Keratinocyte (primary cell): Measurements from ENCODE around the gene RAB11FIP3. TPM values are rescaled to one million over a fixed set of nuclear protein-coding genes. Genes with fewer than 3 reads are reported as not detected.
A peak's percentile ranks its signal among the peaks of the same experiment; 100 is the strongest.

Experiments used
- DNase-seq: peaks from one replicate; pipeline ENCODE4 v3.0.0-alpha.2; 2011; ENCODE audit warnings: low read depth, missing footprints, low spot score
- FAIRE-seq: peaks from 2 replicates; lab custom pipeline; 2011; peaks lifted over from hg19 to GRCh38; lab: Jason Lieb, UNC
- H2AFZ ChIP-seq: 2 replicates; pipeline ENCODE4 v1.6.0; 2012; ENCODE audit warnings: low read length, control low read depth, inconsistent platforms; ENCODE audit not compliant: control insufficient read depth
- H3K27ac ChIP-seq: 2 replicates; pipeline ENCODE4 v1.5.1; 2011; ENCODE audit warnings: low read length; ENCODE audit not compliant: control insufficient read depth, insufficient read depth
- H3K27me3 ChIP-seq: 3 replicates; pipeline ENCODE4 v1.6.0; 2011; ENCODE audit warnings: low read length; ENCODE audit not compliant: control insufficient read depth, insufficient read depth; ENCODE audit errors: extremely low read depth
- H3K36me3 ChIP-seq, 2 experiments: 2 replicates in 1 of 2; 3 replicates in 1 of 2; pipeline ENCODE4 v1.5.1; 2011; ENCODE audit warnings: low read length in 2 of 2, mild to moderate bottlenecking in 1 of 2; ENCODE audit not compliant: control insufficient read depth in 2 of 2, insufficient read depth in 2 of 2; ENCODE audit errors: extremely low read depth in 1 of 2
- H3K4me1 ChIP-seq: 3 replicates; pipeline ENCODE4 v1.5.1; 2011; ENCODE audit warnings: low read length; ENCODE audit not compliant: control insufficient read depth, insufficient read depth; ENCODE audit errors: extremely low read depth
- H3K4me2 ChIP-seq: 3 replicates; pipeline ENCODE4 v1.6.0; 2011; ENCODE audit warnings: low read depth, low read length; ENCODE audit not compliant: control insufficient read depth, insufficient read depth; ENCODE audit errors: extremely low read depth
- H3K4me3 ChIP-seq, 3 experiments: fragments of 200-600 bp in 1 of 3; sonication (generic) in 1 of 3; 2 replicates in 2 of 3; 3 replicates in 1 of 3; pipeline ENCODE4 v1.5.1; 2011 to 2016; ENCODE audit warnings: low read length in 3 of 3, mild to moderate bottlenecking in 3 of 3, control low read depth in 2 of 3, inconsistent platforms in 1 of 3, low read depth in 1 of 3, mixed read lengths in 1 of 3, mixed run types in 1 of 3, moderate library complexity in 1 of 3; ENCODE audit not compliant: control insufficient read depth in 2 of 3, insufficient read depth in 2 of 3; ENCODE audit errors: extremely low read depth in 1 of 3
- H3K79me2 ChIP-seq: 2 replicates; pipeline ENCODE4 v1.6.0; 2012; ENCODE audit warnings: low read length; ENCODE audit not compliant: control insufficient read depth, insufficient read depth
- H3K9ac ChIP-seq: 3 replicates; pipeline ENCODE4 v1.6.0; 2011; ENCODE audit warnings: low read length; ENCODE audit not compliant: control insufficient read depth, insufficient read depth; ENCODE audit errors: extremely low read depth
- H3K9me1 ChIP-seq: 3 replicates; pipeline ENCODE4 v1.6.0; 2011; ENCODE audit warnings: low read length; ENCODE audit not compliant: control insufficient read depth, insufficient read depth; ENCODE audit errors: extremely low read depth
- H3K9me3 ChIP-seq: 2 replicates; pipeline ENCODE4 v1.5.1; 2012; ENCODE audit warnings: low read depth, low read length; ENCODE audit not compliant: control insufficient read depth
- H4K20me1 ChIP-seq: 3 replicates; pipeline ENCODE4 v1.6.0; 2011; ENCODE audit warnings: low read length; ENCODE audit not compliant: control insufficient read depth, insufficient read depth; ENCODE audit errors: extremely low read depth
- CTCF ChIP-seq, 3 experiments: IDR thresholded peaks in 1 of 3; conservative IDR thresholded peaks in 1 of 3; optimal IDR thresholded peaks in 1 of 3; 2 replicates in 2 of 3; 3 replicates in 1 of 3; pipeline versions ENCODE3 to v1.5.1; 2011; ENCODE audit warnings: low read length in 3 of 3, mild to moderate bottlenecking in 3 of 3, moderate library complexity in 2 of 3, control low read depth in 1 of 3, inconsistent platforms in 1 of 3; ENCODE audit not compliant: insufficient read depth in 2 of 3; ENCODE audit errors: extremely low read depth in 1 of 3
- EZH2 ChIP-seq: IDR thresholded peaks from one replicate; pipeline ENCODE4 v1.6.1; 2012; ENCODE audit warnings: inconsistent platforms, mild to moderate bottlenecking, low read length, moderate library complexity
- dilution Hi-C: fragments of 300-500 bp; cut with MboI; formaldehyde crosslinking; loops from one replicate; pipeline ENCODE4 v1.7.0; 2020; ENCODE audit warnings: low sequenced_read_pairs; ENCODE audit not compliant: extremely low pct_ligation_motif_present
- polyA plus RNA-seq, 5 experiments: library from polyadenylated mRNA; depleted of rRNA in 3 of 5; stranded (reverse) in 3 of 5; stranded (forward) in 1 of 5; unstranded in 1 of 5; fragments of >200 nt; gene quantifications; 1 replicate in 1 of 5; 2 replicates in 3 of 5; 3 replicates in 1 of 5; pipeline versions ENCODE4 v1.2.1 to v1.2.3, GENCODE V29; 2011 to 2012; ENCODE audit warnings: missing spikeins in 2 of 5, low read depth in 1 of 5, low replicate concordance in 1 of 5

RAB11FIP3 gene
- polyA plus RNA-seq, 1 donor (not counting 4 experiments of a cell fraction or from before 2014, with no cell fraction given): 6.4 TPM

GRCh38 chr16:470418-470817 is 45.0 kb downstream of the RAB11FIP3 start:
- no peaks in the 10 kb centered on the region for H4K20me1 ChIP-seq

GRCh38 chr16:471353-472198 is 46.1 kb downstream of the RAB11FIP3 start:
- peak overlapping the region; percentile 78 for H3K4me2 ChIP-seq
- dilution Hi-C loops: no loop called here
- TF ChIP-seq EZH2: no peak
- TF ChIP-seq CTCF (optimal IDR thresholded peaks at IDR 0.05 in 1 of 3, IDR thresholded peaks at IDR 0.05 in 1 of 3, conservative IDR thresholded peaks at IDR 0.05 in 1 of 3; ENCODE audit: extremely low read depth in 1 of 3, insufficient read depth in 2 of 3, low read length in 3 of 3): no peak

More at GRCh38 chr16:470418-470817, 45.0 kb downstream of the RAB11FIP3 start:
- no peaks in the 10 kb centered on the region for H3K9me3 ChIP-seq
- H3K4me2 ChIP-seq: no peak overlapping the region
- peaks cover 3% of the 10 kb centered on the region for H3K9me1 ChIP-seq
- no peak for FAIRE-seq
- no peak overlapping the region for H3K27ac ChIP-seq
- H3K79me2 ChIP-seq: no peaks in the 10 kb centered on the region
- no peaks in the 10 kb centered on the region for H3K27me3 ChIP-seq
- H3K36me3 ChIP-seq: peaks cover 0 to 3% of the 10 kb centered on the region in 2 experiments
- no peak overlapping the region for H2AFZ ChIP-seq
- H3K4me1 ChIP-seq: peaks cover 24% of the 10 kb centered on the region
- no peak overlapping the region for H3K4me3 ChIP-seq
- DNase-seq: no peak
- no peak overlapping the region for H3K9ac ChIP-seq
- no peak for TF ChIP-seq CTCF (optimal IDR thresholded peaks at IDR 0.05 in 1 of 3, IDR thresholded peaks at IDR 0.05 in 1 of 3, conservative IDR thresholded peaks at IDR 0.05 in 1 of 3; ENCODE audit: extremely low read depth in 1 of 3, insufficient read depth in 2 of 3, low read length in 3 of 3)
- no peak for TF ChIP-seq EZH2
- dilution Hi-C loops: no loop called here

More at GRCh38 chr16:471353-472198, 46.1 kb downstream of the RAB11FIP3 start:
- peaks cover 24% of the 10 kb centered on the region for H3K4me1 ChIP-seq
- H3K9me3 ChIP-seq: no peaks in the 10 kb centered on the region
- H4K20me1 ChIP-seq: no peaks in the 10 kb centered on the region
- peak overlapping the region in 1 of 3 experiments; percentile 29 for H3K4me3 ChIP-seq
- peak overlapping the region; percentile 30 for H2AFZ ChIP-seq
- peaks cover 0 to 2% of the 10 kb centered on the region in 2 experiments for H3K36me3 ChIP-seq
- FAIRE-seq (peak; percentile 64), DNase-seq (peak; percentile 15)
- H3K27ac ChIP-seq: peak overlapping the region; percentile 26
- peaks cover 3% of the 10 kb centered on the region for H3K9me1 ChIP-seq
- no peaks in the 10 kb centered on the region for H3K79me2 ChIP-seq
- no peaks in the 10 kb centered on the region for H3K27me3 ChIP-seq
- H3K9ac ChIP-seq: peak overlapping the region; percentile 33
